Natural killer cell (primary cell): ENCODE measurements around the gene STYK1. TPM values are rescaled to one million over a fixed set of nuclear protein-coding genes. Genes with fewer than 3 reads are reported as not detected.

Experiments used
- ATAC-seq, 3 donors: fragments of 150-1000 bp in 2 of 3; fragments of 200-7000 bp in 1 of 3; cut with Tn5 transposase; 1 replicate in 1 of 3; 2 replicates in 2 of 3; pipeline ENCODE4 v1.10.0; 2021; ENCODE audit warnings: mild to moderate bottlenecking in 2 of 3, moderate library complexity in 2 of 3
- DNase-seq, 2 donors: peaks; one replicate each; pipeline versions ENCODE4 v3.0.0 to v3.0.0-alpha.2; 2013 to 2021; ENCODE audit warnings: mixed read lengths in 1 of 2
- H3K27ac ChIP-seq: one replicate; pipeline ENCODE4 v1.5.1; 2013; ENCODE audit warnings: mild to moderate bottlenecking, low read length
- H3K27me3 ChIP-seq: one replicate; pipeline ENCODE4 v1.6.1; 2013; ENCODE audit warnings: low read length; ENCODE audit not compliant: control insufficient read depth, insufficient read depth
- H3K36me3 ChIP-seq: one replicate; pipeline ENCODE4 v1.6.1; 2013; ENCODE audit warnings: low read length; ENCODE audit not compliant: control insufficient read depth, insufficient read depth
- H3K4me1 ChIP-seq: one replicate; pipeline ENCODE4 v1.6.1; 2013; ENCODE audit warnings: low read length; ENCODE audit not compliant: control insufficient read depth, insufficient read depth
- H3K4me3 ChIP-seq: one replicate; pipeline ENCODE4 v1.5.1; 2013; ENCODE audit warnings: low read length
- H3K9me3 ChIP-seq: one replicate; pipeline ENCODE4 v1.6.1; 2013; ENCODE audit warnings: low read length; ENCODE audit not compliant: control insufficient read depth, insufficient read depth
- H3K27ac Mint-ChIP-seq, 2 donors: one replicate each; pipeline ENCODE4 v1.8.0; 2022; ENCODE audit warnings: mild to moderate bottlenecking in 2 of 2, mixed read lengths in 2 of 2, moderate library complexity in 1 of 2
- H3K27me3 Mint-ChIP-seq, 2 donors: one replicate each; pipeline ENCODE4 v1.8.0; 2022; ENCODE audit warnings: low read depth in 2 of 2, mixed read lengths in 2 of 2
- H3K36me3 Mint-ChIP-seq: one replicate; pipeline ENCODE4 v1.8.0; 2022; ENCODE audit warnings: mixed read lengths
- H3K4me1 Mint-ChIP-seq, 2 donors: one replicate each; pipeline ENCODE4 v1.8.0; 2022; ENCODE audit warnings: mixed read lengths in 2 of 2
- H3K4me3 Mint-ChIP-seq: one replicate; pipeline ENCODE4 v1.8.0; 2022; ENCODE audit warnings: mild to moderate bottlenecking, moderate library complexity, mixed read lengths
- H3K9me3 Mint-ChIP-seq, 2 donors: one replicate each; pipeline ENCODE4 v1.8.0; 2022; ENCODE audit warnings: mixed read lengths in 2 of 2
- CTCF ChIP-seq: fragments of 200-600 bp; IDR thresholded peaks from one replicate; pipeline ENCODE4 v1.8.0; 2022; ENCODE audit warnings: antibody characterized with exemption
- WGBS: methylation state at CpG from one replicate; pipeline ENCODE4 v1.1.7; 2013; ENCODE audit warnings: missing lambda C conversion rate; ENCODE audit not compliant: insufficient coverage; 5-methylcytosine and 5-hydroxymethylcytosine counted together
- intact Hi-C: fragments of 100-400 bp; cut with micrococcal nuclease; formaldehyde crosslinking; loops from one replicate; pipeline ENCODE4 v1.14.2; 2022
- total RNA-seq, 4 donors: library from RNA; stranded (reverse); fragments of 120-200 nt in 1 of 4; gene quantifications; one replicate each; pipeline versions ENCODE4 v1.2.3 to v1.2.4, GENCODE V29; 2013 to 2022

The STYK1 gene
- total RNA-seq, 3 donors from 2014 or later (not counting 1 experiment from before 2014, with no cell fraction given) = 2.0 to 2.6 (median 2.4) TPM

DNA sequence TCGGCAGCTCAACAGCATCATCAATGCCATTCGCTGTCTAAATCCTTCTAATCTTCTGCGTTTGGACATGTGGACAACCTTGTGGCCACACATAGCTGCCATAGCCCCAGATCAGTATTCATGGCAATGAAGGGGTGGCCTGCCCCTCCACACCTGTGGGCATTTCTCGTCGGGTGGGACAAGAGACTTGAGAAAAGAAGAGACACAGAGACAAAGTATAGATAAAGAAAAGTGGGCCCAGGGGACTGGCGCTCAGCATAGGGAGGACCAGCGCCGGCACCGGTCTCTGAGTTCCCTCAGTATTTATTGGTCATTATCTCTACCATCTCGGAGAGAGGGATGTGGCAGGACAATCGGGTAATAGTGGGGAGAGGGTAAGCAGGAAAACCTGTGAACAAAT, 102.7 kb downstream of the STYK1 start:
- Histone ChIP-seq H3K27me3 (peaks cover 2% of the 10 kb centered on the region), H3K27ac (no peak overlapping the region), H3K36me3 (no peaks in the 10 kb centered on the region), H3K9me3 (no peaks in the 10 kb centered on the region), H3K4me1 (no peaks in the 10 kb centered on the region), H3K4me3 (no peak overlapping the region)
- ATAC-seq (no peak), DNase-seq (no peak)
- no peak overlapping the region for H3K4me3 Mint-ChIP-seq
- TF ChIP-seq CTCF = no peak
- no peak overlapping the region for H3K27ac Mint-ChIP-seq
- intact Hi-C loops = no loop called here
- no peaks in the 10 kb centered on the region for H3K36me3 Mint-ChIP-seq
- H3K9me3 Mint-ChIP-seq = no peaks in the 10 kb centered on the region
- 91% methylated on average over 8 of the region's 11 CpGs for WGBS
- H3K4me1 Mint-ChIP-seq = no peaks in the 10 kb centered on the region
- peaks cover 21 to 22% of the 10 kb centered on the region in 2 donors for H3K27me3 Mint-ChIP-seq

Other genes starting within 250 kb of the STYK1 start
- gene KLRC2, start 238.0 kb downstream of the STYK1 start, total RNA-seq = 10 to 100 TPM in 2 of 3 donors, 1 to 10 TPM in 1; 3.0 to 57.5 (median 11.4) TPM
- 100 to 1,000 TPM in 1 of 3 donors, 10 to 100 TPM in 2; 30.0 to 180 (median 83.1) TPM for gene KLRC1, start 220.7 kb downstream of the STYK1 start, total RNA-seq
- gene EIF2S3B, start 168.2 kb downstream of the STYK1 start, total RNA-seq = under 1 TPM in 1 of 3 donors, not detected in 2; 0.88 TPM
- 10 to 100 TPM; 13.0 to 16.3 (median 13.1) TPM for gene MAGOHB, start 60.4 kb downstream of the STYK1 start, total RNA-seq
- gene YBX3, start 49.3 kb upstream of the STYK1 start, total RNA-seq = 10 to 100 TPM; 13.4 to 36.0 (median 33.0) TPM
- not detected for gene TAS2R7, start 128.6 kb upstream of the STYK1 start, total RNA-seq
- gene TAS2R8, start 133.2 kb upstream of the STYK1 start, total RNA-seq = not detected
- gene TAS2R9, start 136.1 kb upstream of the STYK1 start, total RNA-seq = not detected
- gene TAS2R10, start 152.3 kb upstream of the STYK1 start, total RNA-seq = 1 to 10 TPM in 1 of 3 donors, under 1 TPM in 1, not detected in 1; 0.60 to 1.2 TPM
- gene PRR4, start 175.4 kb upstream of the STYK1 start, total RNA-seq = 1 to 10 TPM; 3.0 to 8.1 (median 3.6) TPM
- 10 to 100 TPM; 35.1 to 46.1 (median 40.6) TPM for gene PRH1, start 210.2 kb upstream of the STYK1 start, total RNA-seq
- gene TAS2R13, start 235.5 kb upstream of the STYK1 start, total RNA-seq = 1 to 10 TPM; 1.6 to 2.5 (median 2.0) TPM